A549 (cell line): ENCODE results near the gene TP53I11. TPM values are rescaled to one million over a fixed set of nuclear protein-coding genes. Genes with fewer than 3 reads are reported as not detected.

ENCODE experiments used
- ATAC-seq, 2 experiments: fragments of 200-7000 bp in 1 of 2; fragments of >200 bp in 1 of 2; cut with Nextera tagmentation in 1 of 2; cut with Tn5 transposase in 1 of 2; 3 replicates each; pipeline versions ENCODE4 v1.8.0 to v1.9.1; 2018 to 2020; ENCODE audit warnings: mild to moderate bottlenecking in 1 of 2, moderate library complexity in 1 of 2
- CTCF ChIA-PET: fragments of 300-600 bp; sonication (Branson Sonifier 250); formaldehyde crosslinking; extraction: SDS; loops from one replicate; lab custom pipeline; 2021; ENCODE audit warnings: antibody characterized with exemption, inconsistent platforms; lab: Yijun Ruan, JAX
- POLR2A ChIA-PET: fragments of 350-600 bp; formaldehyde crosslinking; extraction: SDS; loops from one replicate; lab custom pipeline; 2021; ENCODE audit warnings: antibody characterized with exemption, inconsistent platforms; lab: Yijun Ruan, JAX
- DNase-seq, 2 experiments: peaks; one replicate each; pipeline versions ENCODE4 v3.0.0 to v3.0.0-alpha.2; 2011 to 2016; ENCODE audit warnings: low read depth in 1 of 2, low spot score in 1 of 2
- FAIRE-seq: peaks from 2 replicates; lab custom pipeline; 2011; peaks lifted over from hg19 to GRCh38; lab: Jason Lieb, UNC
- H3K27ac ChIP-seq, 2 experiments: fragments of >200 bp; sonication (Bioruptor Twin); formaldehyde crosslinking; 3 replicates each; pipeline ENCODE4 v1.5.1; 2016 to 2017
- H3K4me1 ChIP-seq: fragments of >200 bp; sonication (Bioruptor Twin); formaldehyde crosslinking; 3 replicates; pipeline ENCODE4 v1.6.1; 2016
- H3K4me2 ChIP-seq: fragments of >200 bp; sonication (Bioruptor Twin); formaldehyde crosslinking; 3 replicates; pipeline ENCODE4 v1.6.1; 2016
- H3K4me3 ChIP-seq: fragments of >200 bp; sonication (Bioruptor Twin); formaldehyde crosslinking; 3 replicates; pipeline ENCODE4 v1.5.1; 2016
- H3K9me3 ChIP-seq: fragments of >200 bp; sonication (Bioruptor Twin); formaldehyde crosslinking; 3 replicates; pipeline ENCODE4 v1.6.1; 2016
- BCL3 ChIP-seq: fragments of >200 bp; sonication (Bioruptor Twin); formaldehyde crosslinking; IDR thresholded peaks from 3 replicates; pipeline ENCODE4 v1.6.1; 2016
- CHD4 ChIP-seq: fragments of 200-600 bp; sonication (generic); IDR thresholded peaks from 2 replicates; pipeline ENCODE4 v1.6.1; 2016; ENCODE audit warnings: antibody characterized with exemption, mild to moderate bottlenecking, borderline replicate concordance
- EHF ChIP-seq: fragments of 250-450 bp; sonication (Bioruptor Pico); IDR thresholded peaks from 2 replicates; pipeline ENCODE4 v1.5.0; 2020; ENCODE audit warnings: mild to moderate bottlenecking
- EHMT2 ChIP-seq: fragments of 200-600 bp; sonication (generic); IDR thresholded peaks from 2 replicates; pipeline ENCODE4 v1.6.1; 2016; ENCODE audit warnings: antibody characterized with exemption, low read depth, mild to moderate bottlenecking, moderate library complexity
- ESRRA ChIP-seq: fragments of 150-350 bp; IDR thresholded peaks from 2 replicates; pipeline ENCODE4 v1.6.1; 2014; ENCODE audit warnings: mild to moderate bottlenecking, low read length, borderline replicate concordance
- FOSB ChIP-seq: fragments of 250-450 bp; sonication (Bioruptor Pico); IDR thresholded peaks from 2 replicates; pipeline ENCODE4 v1.5.0; 2020; ENCODE audit warnings: mild to moderate bottlenecking, moderate library complexity
- HOXB13 ChIP-seq: fragments of 250-450 bp; sonication (Bioruptor Pico); IDR thresholded peaks from 2 replicates; pipeline ENCODE4 v1.5.0; 2020; ENCODE audit warnings: low read depth, mild to moderate bottlenecking, moderate library complexity
- JUNB ChIP-seq: fragments of >200 bp; sonication (Bioruptor Twin); formaldehyde crosslinking; IDR thresholded peaks from 2 replicates; pipeline ENCODE4 v1.6.1; 2016
- KDM1A ChIP-seq: fragments of 200-600 bp; sonication (generic); IDR thresholded peaks from 2 replicates; pipeline ENCODE4 v1.6.1; 2016; ENCODE audit warnings: low read depth, mild to moderate bottlenecking
- KDM5A ChIP-seq: fragments of 200-600 bp; sonication (generic); IDR thresholded peaks from 2 replicates; pipeline ENCODE4 v1.6.1; 2016; ENCODE audit warnings: antibody characterized with exemption, mild to moderate bottlenecking
- MAFK ChIP-seq: fragments of 450-650 bp; IDR thresholded peaks from 2 replicates; pipeline ENCODE4 v1.6.1; 2014; ENCODE audit not compliant: partially characterized antibody
- MYC ChIP-seq: IDR thresholded peaks from 2 replicates; pipeline ENCODE4 v1.6.1; 2012; ENCODE audit warnings: mild to moderate bottlenecking, inconsistent platforms, low read length, improper control_type of control experiment, borderline replicate concordance
- NFE2L2 ChIP-seq: fragments of 150-350 bp; conservative IDR thresholded peaks from 2 replicates; pipeline ENCODE4 v1.6.1; 2014; ENCODE audit warnings: low read length
- NPAS2 ChIP-seq: fragments of 250-450 bp; sonication (Bioruptor Pico); IDR thresholded peaks from 2 replicates; pipeline ENCODE4 v1.8.0; 2022; ENCODE audit warnings: mild to moderate bottlenecking, moderate library complexity, borderline replicate concordance
- RARB ChIP-seq: fragments of 250-450 bp; sonication (Bioruptor Pico); IDR thresholded peaks from 2 replicates; pipeline ENCODE4 v1.8.0; 2021; ENCODE audit warnings: mild to moderate bottlenecking, moderate library complexity
- RCOR1 ChIP-seq: fragments of 150-350 bp; IDR thresholded peaks from 2 replicates; pipeline ENCODE4 v1.6.1; 2014; ENCODE audit warnings: antibody characterized with exemption, low read length, low read depth
- RNF2 ChIP-seq: fragments of 200-600 bp; sonication (generic); IDR thresholded peaks from 2 replicates; pipeline ENCODE4 v1.6.1; 2016; ENCODE audit warnings: low read depth, mild to moderate bottlenecking, antibody characterized with exemption, moderate library complexity, borderline replicate concordance
- SREBF2 ChIP-seq: fragments of 450-650 bp; IDR thresholded peaks from 2 replicates; pipeline ENCODE4 v1.6.1; 2014; ENCODE audit warnings: mild to moderate bottlenecking, moderate library complexity
- TFCP2L1 ChIP-seq: fragments of 250-450 bp; sonication (Bioruptor Pico); IDR thresholded peaks from 2 replicates; pipeline ENCODE4 v1.5.0; 2021; ENCODE audit warnings: mild to moderate bottlenecking
- TP53 ChIP-seq: fragments of 250-450 bp; sonication (Bioruptor Pico); IDR thresholded peaks from 2 replicates; pipeline ENCODE4 v1.5.0; 2021; ENCODE audit warnings: mild to moderate bottlenecking, moderate library complexity
- ZNF302 ChIP-seq: fragments of 250-450 bp; sonication (Bioruptor Pico); IDR thresholded peaks from 2 replicates; pipeline ENCODE4 v1.9.0; 2021; ENCODE audit warnings: inconsistent platforms, mild to moderate bottlenecking, moderate library complexity
- WGBS: methylation state at CpG from one replicate; pipeline ENCODE4 v1.1.6; 2017; ENCODE audit errors: missing lambda C conversion rate; 5-methylcytosine and 5-hydroxymethylcytosine counted together
- polyA plus RNA-seq, 4 experiments: library from polyadenylated mRNA; depleted of rRNA in 3 of 4; stranded (reverse); fragments of >200 nt; fragmentation: RNase III in 1 of 4; extraction: RNeasy Plus Mini Kit Qiagen cat#74134 plus additional on column Dnase treatment in 1 of 4; gene quantifications; 2 replicates in 3 of 4; 3 replicates in 1 of 4; pipeline ENCODE4 v1.2.3, GENCODE V29; 2011 to 2017
- TF ChIP-seq, protein P1 (sequence below): fragments of 250-450 bp; sonication (Bioruptor Pico); IDR thresholded peaks from 2 replicates; pipeline ENCODE4 v1.5.0; 2021; ENCODE audit warnings: mild to moderate bottlenecking, moderate library complexity, borderline replicate concordance
- TF ChIP-seq, protein P2 (sequence below): IDR thresholded peaks from 2 replicates; pipeline ENCODE4 v1.6.1; 2012; ENCODE audit warnings: low read depth, borderline replicate concordance
- TF ChIP-seq, protein P3 (sequence below): fragments of >200 bp; sonication (Bioruptor Twin); formaldehyde crosslinking; IDR thresholded peaks from 3 replicates; pipeline ENCODE4 v1.5.1; 2016

TP53I11 gene
- polyA plus RNA-seq, 2 of the 4 experiments (the other 2 are of a cell fraction): 11.2 to 28.2 TPM

DNA sequence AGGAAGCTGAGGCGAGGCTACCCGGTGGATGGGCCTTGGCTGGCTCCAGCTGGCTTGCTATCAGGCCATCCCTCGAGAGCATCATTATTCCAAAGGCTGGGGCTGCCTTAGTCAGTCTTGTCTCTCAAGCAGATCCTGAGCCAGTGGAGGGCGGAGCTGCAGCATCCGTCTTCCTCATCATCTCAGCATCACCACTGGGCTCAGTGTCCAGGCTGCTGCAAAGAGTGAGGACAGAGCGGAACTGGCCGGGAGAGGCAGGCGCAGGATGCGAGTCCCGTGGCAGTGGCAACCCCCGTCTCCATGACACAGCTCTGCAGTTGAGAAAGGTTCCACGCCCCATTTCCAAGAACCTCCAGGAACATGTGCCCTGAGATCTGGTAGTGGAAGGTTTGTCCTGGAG is 4.4 kb downstream of the TP53I11 start:
- 81% methylated on average over 12 of the region's 12 CpGs for WGBS
- FAIRE-seq (no peak), DNase-seq (no peak), ATAC-seq (no peak)
- Histone ChIP-seq H3K4me2 (no peak overlapping the region), H3K9me3 (no peaks in the 10 kb centered on the region), H3K4me1 (peaks cover 7% of the 10 kb centered on the region; the same call in 1 of the 3 replicates), H3K4me3 (no peak overlapping the region), H3K27ac (no peak overlapping the region)
- ChIA-PET CTCF (interaction anchor here (0.9 to 24.5 kb wide), 6 partner anchors 9 to 146 kb away, joined by 3 to 1740 read pairs (median 5); no protein-coding TSS in a partner anchor), POLR2A (no interaction called here)
- TF ChIP-seq NFE2L2: no peak
- TF ChIP-seq NPAS2 (CRISPR knock-in tag): no peak
- TF ChIP-seq MAFK: no peak
- no peak for TF ChIP-seq SREBF2
- no peak for TF ChIP-seq RCOR1
- no peak for TF ChIP-seq ZNF302 (CRISPR knock-in tag)
- TF ChIP-seq KDM5A: no peak
- TF ChIP-seq FOSB (CRISPR knock-in tag): no peak
- no peak for TF ChIP-seq ESRRA
- TF ChIP-seq, protein P1, sequence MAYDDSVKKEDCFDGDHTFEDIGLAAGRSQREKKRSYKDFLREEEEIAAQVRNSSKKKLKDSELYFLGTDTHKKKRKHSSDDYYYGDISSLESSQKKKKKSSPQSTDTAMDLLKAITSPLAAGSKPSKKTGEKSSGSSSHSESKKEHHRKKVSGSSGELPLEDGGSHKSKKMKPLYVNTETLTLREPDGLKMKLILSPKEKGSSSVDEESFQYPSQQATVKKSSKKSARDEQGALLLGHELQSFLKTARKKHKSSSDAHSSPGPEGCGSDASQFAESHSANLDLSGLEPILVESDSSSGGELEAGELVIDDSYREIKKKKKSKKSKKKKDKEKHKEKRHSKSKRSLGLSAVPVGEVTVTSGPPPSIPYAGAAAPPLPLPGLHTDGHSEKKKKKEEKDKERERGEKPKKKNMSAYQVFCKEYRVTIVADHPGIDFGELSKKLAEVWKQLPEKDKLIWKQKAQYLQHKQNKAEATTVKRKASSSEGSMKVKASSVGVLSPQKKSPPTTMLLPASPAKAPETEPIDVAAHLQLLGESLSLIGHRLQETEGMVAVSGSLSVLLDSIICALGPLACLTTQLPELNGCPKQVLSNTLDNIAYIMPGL (CRISPR knock-in tag): no peak
- no peak for TF ChIP-seq MYC
- TF ChIP-seq RNF2: no peak
- no peak for TF ChIP-seq RARB (CRISPR knock-in tag)

GRCh38 chr11:44945666-44946065 is 5.0 kb downstream of the TP53I11 start:
- TF ChIP-seq, protein P2, sequence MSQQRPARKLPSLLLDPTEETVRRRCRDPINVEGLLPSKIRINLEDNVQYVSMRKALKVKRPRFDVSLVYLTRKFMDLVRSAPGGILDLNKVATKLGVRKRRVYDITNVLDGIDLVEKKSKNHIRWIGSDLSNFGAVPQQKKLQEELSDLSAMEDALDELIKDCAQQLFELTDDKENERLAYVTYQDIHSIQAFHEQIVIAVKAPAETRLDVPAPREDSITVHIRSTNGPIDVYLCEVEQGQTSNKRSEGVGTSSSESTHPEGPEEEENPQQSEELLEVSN: no peak
- TF ChIP-seq FOSB (CRISPR knock-in tag) (no peak), EHF (CRISPR knock-in tag) (no peak), TFCP2L1 (no peak), CHD4 (no peak), EHMT2 (no peak), KDM1A (no peak), TP53 (CRISPR knock-in tag) (no peak), HOXB13 (no peak), BCL3 (no peak), JUNB (no peak)
- TF ChIP-seq, protein P3, sequence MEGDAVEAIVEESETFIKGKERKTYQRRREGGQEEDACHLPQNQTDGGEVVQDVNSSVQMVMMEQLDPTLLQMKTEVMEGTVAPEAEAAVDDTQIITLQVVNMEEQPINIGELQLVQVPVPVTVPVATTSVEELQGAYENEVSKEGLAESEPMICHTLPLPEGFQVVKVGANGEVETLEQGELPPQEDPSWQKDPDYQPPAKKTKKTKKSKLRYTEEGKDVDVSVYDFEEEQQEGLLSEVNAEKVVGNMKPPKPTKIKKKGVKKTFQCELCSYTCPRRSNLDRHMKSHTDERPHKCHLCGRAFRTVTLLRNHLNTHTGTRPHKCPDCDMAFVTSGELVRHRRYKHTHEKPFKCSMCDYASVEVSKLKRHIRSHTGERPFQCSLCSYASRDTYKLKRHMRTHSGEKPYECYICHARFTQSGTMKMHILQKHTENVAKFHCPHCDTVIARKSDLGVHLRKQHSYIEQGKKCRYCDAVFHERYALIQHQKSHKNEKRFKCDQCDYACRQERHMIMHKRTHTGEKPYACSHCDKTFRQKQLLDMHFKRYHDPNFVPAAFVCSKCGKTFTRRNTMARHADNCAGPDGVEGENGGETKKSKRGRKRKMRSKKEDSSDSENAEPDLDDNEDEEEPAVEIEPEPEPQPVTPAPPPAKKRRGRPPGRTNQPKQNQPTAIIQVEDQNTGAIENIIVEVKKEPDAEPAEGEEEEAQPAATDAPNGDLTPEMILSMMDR: no peak
- ChIA-PET CTCF (interaction anchor here (0.9 to 24.5 kb wide), 6 partner anchors 9 to 146 kb away, joined by 3 to 1740 read pairs (median 5); no protein-coding TSS in a partner anchor), POLR2A (no interaction called here)
- Histone ChIP-seq H3K4me2 (no peak overlapping the region), H3K4me3 (no peak overlapping the region), H3K9me3 (no peaks in the 10 kb centered on the region), H3K27ac (no peak overlapping the region), H3K4me1 (0 out of 3 replicates have a peak, but pooled peaks cover 4% of the 10 kb centered on the region)
- WGBS: 87% methylated on average over 11 of the region's 11 CpGs
- ATAC-seq (no peak), FAIRE-seq (no peak), DNase-seq (no peak)
